ENCODE results near the gene GARS1.

Gene GARS1

GRCh38 chr7:30594540-30595435 is at the start of gene GARS1:
Gene GARS1, plus strand, starts transcription at chr7:30594878. Its CDS starts 44 bp downstream, at chr7:30594922.
- H3K4me1 ChIP-seq (ENCODE audit: insufficient read depth, insufficient read length): no peaks in the 10 kb centered on the region
- peaks cover 15% of the 10 kb centered on the region for H3K36me3 ChIP-seq (ENCODE audit: insufficient read depth, insufficient read length, low read length)
- peak within 1 kb of the TSS; percentile 99 for H3K4me3 ChIP-seq (ENCODE audit: insufficient read length, low read depth)
- TF ChIP-seq YY1 (IDR thresholded peaks at IDR 0.05; ENCODE audit: insufficient read depth, insufficient read length): peak; percentile 25
- TF ChIP-seq ZNF274 (IDR thresholded peaks at IDR 0.05; ENCODE audit: low read depth, low read length): no peak
- no peaks in the 10 kb centered on the region for H3K9me3 ChIP-seq (ENCODE audit: insufficient read depth, low read length)
- peak within 1 kb of the TSS; percentile 98 for H3K9ac ChIP-seq (ENCODE audit: insufficient read length, low read depth)
- no peaks in the 10 kb centered on the region for H3K27me3 ChIP-seq (ENCODE audit: insufficient read depth, insufficient read length)
- peak; percentile 93 for DNase-seq (ENCODE audit: low read depth, low spot score)

- no peaks in the 10 kb centered on the region for H3K36me3 ChIP-seq (ENCODE audit: insufficient read depth, insufficient read length, low read length)
- TF ChIP-seq SUZ12 (IDR thresholded peaks at IDR 0.05; ENCODE audit: extremely low read depth, insufficient read depth, insufficient read length) (no peak), ZNF274 (IDR thresholded peaks at IDR 0.05; ENCODE audit: low read depth, low read length) (no peak), YY1 (IDR thresholded peaks at IDR 0.05; ENCODE audit: insufficient read depth, insufficient read length) (no peak)
- no peak for DNase-seq (ENCODE audit: low read depth, low spot score)
- no peak overlapping the region for H3K9ac ChIP-seq (ENCODE audit: insufficient read length, low read depth)
- peaks cover 4% of the 10 kb centered on the region for H3K4me1 ChIP-seq (ENCODE audit: insufficient read depth, insufficient read length)
- no peaks in the 10 kb centered on the region for H3K9me3 ChIP-seq (ENCODE audit: insufficient read depth, low read length)
- no peak overlapping the region for H3K4me3 ChIP-seq (ENCODE audit: insufficient read length, low read depth)
- H3K27me3 ChIP-seq (ENCODE audit: insufficient read depth, insufficient read length): no peaks in the 10 kb centered on the region
Measured at GRCh38 chr7:30545791-30546555, 48.7 kb upstream of the GARS1 start.

DNA sequence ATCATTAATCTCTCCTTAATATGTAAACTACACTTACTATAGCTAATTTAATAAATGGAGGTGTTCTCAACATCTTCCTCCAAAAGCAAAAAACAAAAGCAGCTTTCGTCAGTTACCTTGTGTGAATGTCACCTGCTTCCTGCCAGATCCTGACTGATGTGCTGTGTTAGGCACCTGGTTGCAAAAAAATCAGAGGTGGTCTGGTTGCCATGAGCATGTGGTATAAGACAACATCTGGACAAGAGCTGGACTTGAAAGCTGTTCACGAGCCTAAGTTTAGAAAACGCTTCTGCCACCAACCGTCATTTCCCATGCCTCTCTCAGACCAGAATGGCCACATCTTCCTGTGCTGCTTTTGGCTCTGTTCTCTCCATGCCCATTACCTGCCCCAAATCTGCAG is 48.1 kb upstream of the GARS1 start:
- Histone ChIP-seq H3K9ac (ENCODE audit: insufficient read length, low read depth) (no peak overlapping the region), H3K27me3 (ENCODE audit: insufficient read depth, insufficient read length) (no peaks in the 10 kb centered on the region), H3K4me3 (ENCODE audit: insufficient read length, low read depth) (no peak overlapping the region), H3K36me3 (ENCODE audit: insufficient read depth, insufficient read length, low read length) (no peaks in the 10 kb centered on the region), H3K9me3 (ENCODE audit: insufficient read depth, low read length) (no peaks in the 10 kb centered on the region), H3K4me1 (ENCODE audit: insufficient read depth, insufficient read length) (peaks cover 4% of the 10 kb centered on the region)
- no peak for TF ChIP-seq SUZ12 (IDR thresholded peaks at IDR 0.05; ENCODE audit: extremely low read depth, insufficient read depth, insufficient read length)
- no peak for TF ChIP-seq YY1 (IDR thresholded peaks at IDR 0.05; ENCODE audit: insufficient read depth, insufficient read length)
- no peak for TF ChIP-seq ZNF274 (IDR thresholded peaks at IDR 0.05; ENCODE audit: low read depth, low read length)
- DNase-seq (ENCODE audit: low read depth, low spot score): no peak

DNA sequence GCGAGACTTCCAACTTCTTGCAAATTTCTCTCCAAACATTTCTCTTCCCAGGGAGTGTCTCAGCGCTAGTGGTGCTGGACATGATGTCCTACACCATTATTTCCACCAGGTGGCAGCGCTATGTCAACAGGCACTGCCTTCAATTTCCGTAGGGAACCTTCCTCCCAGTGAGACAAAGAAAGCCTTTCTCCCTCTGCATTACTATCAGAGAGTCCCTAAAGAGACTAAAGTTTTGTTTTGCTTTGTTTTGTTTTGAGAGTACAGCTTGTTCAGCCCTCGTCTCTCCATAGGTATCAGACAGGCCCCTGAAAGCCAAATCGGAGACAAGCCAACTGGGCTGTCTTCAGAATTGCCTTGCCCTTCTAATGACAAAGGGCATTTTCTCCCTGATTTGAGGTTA is 45.8 kb upstream of the GARS1 start:
- DNase-seq (ENCODE audit: low read depth, low spot score): peak; percentile 91
- Histone ChIP-seq H3K9ac (ENCODE audit: insufficient read length, low read depth) (no peak overlapping the region), H3K27me3 (ENCODE audit: insufficient read depth, insufficient read length) (no peaks in the 10 kb centered on the region), H3K4me3 (ENCODE audit: insufficient read length, low read depth) (no peak overlapping the region), H3K4me1 (ENCODE audit: insufficient read depth, insufficient read length) (peaks cover 4% of the 10 kb centered on the region), H3K36me3 (ENCODE audit: insufficient read depth, insufficient read length, low read length) (no peaks in the 10 kb centered on the region), H3K9me3 (ENCODE audit: insufficient read depth, low read length) (no peaks in the 10 kb centered on the region)
- TF ChIP-seq YY1 (IDR thresholded peaks at IDR 0.05; ENCODE audit: insufficient read depth, insufficient read length) (no peak), ZNF274 (IDR thresholded peaks at IDR 0.05; ENCODE audit: low read depth, low read length) (no peak), SUZ12 (IDR thresholded peaks at IDR 0.05; ENCODE audit: extremely low read depth, insufficient read depth, insufficient read length) (no peak)

- TF ChIP-seq SUZ12 (IDR thresholded peaks at IDR 0.05; ENCODE audit: extremely low read depth, insufficient read depth, insufficient read length) (no peak), YY1 (IDR thresholded peaks at IDR 0.05; ENCODE audit: insufficient read depth, insufficient read length) (no peak), ZNF274 (IDR thresholded peaks at IDR 0.05; ENCODE audit: low read depth, low read length) (no peak)
- Histone ChIP-seq H3K4me1 (ENCODE audit: insufficient read depth, insufficient read length) (peaks cover 4% of the 10 kb centered on the region), H3K9me3 (ENCODE audit: insufficient read depth, low read length) (no peaks in the 10 kb centered on the region), H3K27me3 (ENCODE audit: insufficient read depth, insufficient read length) (no peaks in the 10 kb centered on the region), H3K4me3 (ENCODE audit: insufficient read length, low read depth) (no peak overlapping the region), H3K36me3 (ENCODE audit: insufficient read depth, insufficient read length, low read length) (no peaks in the 10 kb centered on the region), H3K9ac (ENCODE audit: insufficient read length, low read depth) (no peak overlapping the region)
- DNase-seq (ENCODE audit: low read depth, low spot score): no peak
Measured at GRCh38 chr7:30549931-30550493, 44.7 kb upstream of the GARS1 start.

DNA sequence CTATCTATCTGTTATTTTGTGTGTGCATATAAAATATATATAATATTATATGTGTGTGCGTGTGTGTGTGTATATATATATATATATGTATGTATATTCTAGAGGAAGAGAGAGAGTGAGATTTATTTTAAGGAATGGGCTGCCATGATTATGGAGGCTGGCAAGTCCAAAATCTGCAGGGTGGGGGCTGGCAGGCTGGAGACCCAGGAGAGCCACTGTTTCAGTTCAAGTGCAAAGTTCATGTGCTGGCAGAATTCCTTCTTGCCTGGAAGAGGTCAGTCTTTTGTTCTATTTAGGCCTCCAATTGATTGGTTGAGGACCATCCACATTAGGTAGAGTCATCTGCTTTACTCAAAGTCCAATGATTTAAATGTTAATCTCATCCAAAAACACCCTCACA is 42.3 kb upstream of the GARS1 start:
- Histone ChIP-seq H3K36me3 (ENCODE audit: insufficient read depth, insufficient read length, low read length) (no peaks in the 10 kb centered on the region), H3K4me1 (ENCODE audit: insufficient read depth, insufficient read length) (peaks cover 4% of the 10 kb centered on the region), H3K4me3 (ENCODE audit: insufficient read length, low read depth) (no peak overlapping the region), H3K9me3 (ENCODE audit: insufficient read depth, low read length) (no peaks in the 10 kb centered on the region), H3K9ac (ENCODE audit: insufficient read length, low read depth) (no peak overlapping the region), H3K27me3 (ENCODE audit: insufficient read depth, insufficient read length) (no peaks in the 10 kb centered on the region)
- no peak for DNase-seq (ENCODE audit: low read depth, low spot score)
- no peak for TF ChIP-seq ZNF274 (IDR thresholded peaks at IDR 0.05; ENCODE audit: low read depth, low read length)
- no peak for TF ChIP-seq YY1 (IDR thresholded peaks at IDR 0.05; ENCODE audit: insufficient read depth, insufficient read length)
- TF ChIP-seq SUZ12 (IDR thresholded peaks at IDR 0.05; ENCODE audit: extremely low read depth, insufficient read depth, insufficient read length): no peak

DNA sequence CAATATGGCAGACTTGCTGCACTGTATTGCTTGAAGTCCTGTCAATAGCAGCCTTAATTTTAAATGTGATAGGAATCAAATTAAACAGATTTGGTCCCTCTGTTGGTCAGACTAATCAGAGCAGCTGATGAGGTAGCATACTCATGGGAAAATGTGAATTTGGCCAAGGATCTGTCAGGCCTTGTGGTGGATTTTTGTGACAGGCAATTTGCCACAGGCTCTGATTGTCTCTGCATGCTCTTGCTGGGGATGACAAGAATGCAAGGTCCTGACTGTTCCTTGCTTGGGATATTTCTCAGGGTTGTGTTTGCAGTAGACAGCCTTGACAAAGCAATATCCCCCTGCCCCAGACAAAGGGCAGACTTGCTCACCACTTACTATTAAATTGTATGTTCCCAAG is 41.5 kb upstream of the GARS1 start:
- DNase-seq (ENCODE audit: low read depth, low spot score): no peak
- Histone ChIP-seq H3K9me3 (ENCODE audit: insufficient read depth, low read length) (no peaks in the 10 kb centered on the region), H3K4me1 (ENCODE audit: insufficient read depth, insufficient read length) (peaks cover 4% of the 10 kb centered on the region), H3K4me3 (ENCODE audit: insufficient read length, low read depth) (no peak overlapping the region), H3K36me3 (ENCODE audit: insufficient read depth, insufficient read length, low read length) (no peaks in the 10 kb centered on the region), H3K9ac (ENCODE audit: insufficient read length, low read depth) (no peak overlapping the region), H3K27me3 (ENCODE audit: insufficient read depth, insufficient read length) (no peaks in the 10 kb centered on the region)
- TF ChIP-seq ZNF274 (IDR thresholded peaks at IDR 0.05; ENCODE audit: low read depth, low read length): no peak
- TF ChIP-seq SUZ12 (IDR thresholded peaks at IDR 0.05; ENCODE audit: extremely low read depth, insufficient read depth, insufficient read length): no peak
- TF ChIP-seq YY1 (IDR thresholded peaks at IDR 0.05; ENCODE audit: insufficient read depth, insufficient read length): no peak
